GM23338 (cell line): Measurements from ENCODE around the gene NID1. TPM values are rescaled to one million over a fixed set of nuclear protein-coding genes. Genes with fewer than 3 reads are reported as not detected.

Experiments
- ATAC-seq: fragments of 200-7000 bp; cut with Tn5 transposase; 3 replicates; pipeline ENCODE4 v1.9.1; 2020
- DNase-seq: peaks from one replicate; pipeline ENCODE4 v3.0.0-alpha.2; 2015; ENCODE audit warnings: low spot score
- H2AFZ ChIP-seq: fragments of 200-600 bp; sonication (generic); 2 replicates; pipeline ENCODE4 v1.8.0; 2016; ENCODE audit warnings: antibody characterized with exemption, mild to moderate bottlenecking, moderate library complexity
- H3F3A ChIP-seq: fragments of 200-600 bp; sonication (generic); replicated peaks from 2 replicates; pipeline ENCODE4 v1.8.0; 2017; ENCODE audit warnings: antibody characterized with exemption, mixed run types, low read depth
- H3K27ac ChIP-seq: fragments of 200-600 bp; sonication (generic); 2 replicates; pipeline ENCODE4 v1.6.1; 2016; ENCODE audit warnings: low read depth
- H3K27me3 ChIP-seq: fragments of 200-600 bp; sonication (generic); 2 replicates; pipeline ENCODE4 v1.8.0; 2016; ENCODE audit warnings: mild to moderate bottlenecking, mixed run types, moderate library complexity; ENCODE audit not compliant: insufficient read depth
- H3K36me3 ChIP-seq: fragments of 200-600 bp; sonication (generic); 2 replicates; pipeline ENCODE4 v1.8.0; 2016; ENCODE audit warnings: mild to moderate bottlenecking; ENCODE audit not compliant: insufficient read depth
- H3K4me1 ChIP-seq: fragments of 200-600 bp; sonication (generic); 2 replicates; pipeline ENCODE4 v1.8.0; 2016; ENCODE audit warnings: mild to moderate bottlenecking, moderate library complexity; ENCODE audit not compliant: insufficient read depth
- H3K4me2 ChIP-seq: fragments of 200-600 bp; sonication (generic); 2 replicates; pipeline ENCODE4 v1.7.1; 2017; ENCODE audit warnings: mixed run types
- H3K4me3 ChIP-seq: fragments of 200-600 bp; sonication (generic); 2 replicates; pipeline ENCODE4 v1.6.1; 2016; ENCODE audit warnings: mixed run types
- H3K79me2 ChIP-seq: fragments of 200-600 bp; sonication (generic); replicated peaks from 2 replicates; pipeline ENCODE4 v1.8.0; 2017; ENCODE audit warnings: mild to moderate bottlenecking; ENCODE audit not compliant: insufficient read depth
- H3K9me2 ChIP-seq: fragments of 200-600 bp; sonication (generic); 2 replicates; pipeline ENCODE4 v1.8.0; 2017; ENCODE audit not compliant: insufficient read depth
- H4K20me1 ChIP-seq: fragments of 200-600 bp; sonication (generic); replicated peaks from 2 replicates; pipeline ENCODE4 v1.8.0; 2017; ENCODE audit warnings: mild to moderate bottlenecking; ENCODE audit not compliant: insufficient read depth
- H3K27ac Mint-ChIP-seq: 2 replicates; pipeline ENCODE4 v1.8.0; 2020; ENCODE audit warnings: inconsistent platforms, mild to moderate bottlenecking, moderate library complexity, mixed read lengths
- H3K27me3 Mint-ChIP-seq: 3 replicates; pipeline ENCODE4 v1.8.0; 2022; ENCODE audit warnings: low read depth, mild to moderate bottlenecking, moderate library complexity, mixed read lengths, inconsistent platforms; ENCODE audit not compliant: insufficient read depth, poor library complexity
- H3K36me3 Mint-ChIP-seq: 3 replicates; pipeline ENCODE4 v1.8.0; 2021; ENCODE audit warnings: low read depth, mild to moderate bottlenecking, inconsistent platforms, moderate library complexity, mixed read lengths
- H3K4me1 Mint-ChIP-seq: 3 replicates; pipeline ENCODE4 v1.8.0; 2020; ENCODE audit warnings: mild to moderate bottlenecking, inconsistent platforms, mixed read lengths
- H3K4me3 Mint-ChIP-seq: 3 replicates; pipeline ENCODE4 v1.8.0; 2021; ENCODE audit warnings: moderate library complexity, mild to moderate bottlenecking, inconsistent platforms, mixed read lengths
- H3K9me3 Mint-ChIP-seq: 3 replicates; pipeline ENCODE4 v1.8.0; 2020; ENCODE audit warnings: moderate library complexity, mild to moderate bottlenecking, inconsistent platforms, mixed read lengths
- CREB1 ChIP-seq: fragments of 250-450 bp; sonication (Bioruptor Pico); IDR thresholded peaks from 2 replicates; pipeline ENCODE4 v1.5.0; 2020; ENCODE audit warnings: low read depth, mild to moderate bottlenecking, moderate library complexity
- ETS1 ChIP-seq: IDR thresholded peaks from 2 replicates; pipeline ENCODE4 v1.6.1; 2016; ENCODE audit warnings: antibody characterized with exemption
- EZH2phosphoT487 ChIP-seq: fragments of 200-600 bp; sonication (generic); IDR thresholded peaks from one replicate; pipeline ENCODE4 v1.8.1; 2018; ENCODE audit warnings: antibody characterized with exemption; ENCODE audit not compliant: unreplicated experiment
- JUNB ChIP-seq: IDR thresholded peaks from one replicate; pipeline ENCODE4 v1.6.1; 2016; ENCODE audit warnings: antibody characterized with exemption; ENCODE audit not compliant: unreplicated experiment
- NANOG ChIP-seq: IDR thresholded peaks from 2 replicates; pipeline ENCODE4 v1.6.1; 2016; ENCODE audit warnings: antibody characterized with exemption, borderline replicate concordance
- POLR2AphosphoS5 ChIP-seq: IDR thresholded peaks from 2 replicates; pipeline ENCODE4 v1.6.1; 2016; ENCODE audit warnings: antibody characterized with exemption, low read depth
- REST ChIP-seq: IDR thresholded peaks from one replicate; pipeline ENCODE4 v1.6.1; 2018; ENCODE audit warnings: antibody characterized with exemption; ENCODE audit not compliant: unreplicated experiment
- ZNF331 ChIP-seq: fragments of 250-450 bp; sonication (Bioruptor Pico); IDR thresholded peaks from 2 replicates; pipeline ENCODE4 v1.5.0; 2020; ENCODE audit warnings: low read depth, mild to moderate bottlenecking, moderate library complexity
- ZNF462 ChIP-seq: fragments of 250-450 bp; sonication (Bioruptor Pico); IDR thresholded peaks from 2 replicates; pipeline ENCODE4 v1.5.0; 2020; ENCODE audit warnings: mild to moderate bottlenecking, moderate library complexity
- polyA plus RNA-seq: library from polyadenylated mRNA; unstranded; fragments of >200 nt; fragmentation: Nextera tagmentation; extraction: Ambion mirVana; gene quantifications from 2 replicates; pipeline ENCODE4 v1.2.1, GENCODE V29; 2016
- total RNA-seq: library from RNA; depleted of rRNA; stranded (reverse); fragments of >200 nt; shearing (Covaris generic); gene quantifications from 2 replicates; pipeline ENCODE4 v1.2.3, GENCODE V29; 2014

NID1 gene
- total and polyA plus RNA-seq, 2 experiments from 2014 or later: 7.1 to 32.5 TPM

- Mint-ChIP-seq H3K4me1 (no peaks in the 10 kb centered on the region), H3K27ac (no peak overlapping the region), H3K27me3 (no peaks in the 10 kb centered on the region), H3K36me3 (no peaks in the 10 kb centered on the region), H3K4me3 (no peak overlapping the region), H3K9me3 (no peaks in the 10 kb centered on the region)
- Histone ChIP-seq H3K4me1 (no peaks in the 10 kb centered on the region), H3F3A (no peaks in the 10 kb centered on the region), H3K9me2 (no peaks in the 10 kb centered on the region), H3K27me3 (no peaks in the 10 kb centered on the region), H2AFZ (no peak overlapping the region), H3K79me2 (no peaks in the 10 kb centered on the region), H3K4me3 (no peak overlapping the region), H3K27ac (no peak overlapping the region), H3K4me2 (no peak overlapping the region), H3K36me3 (no peaks in the 10 kb centered on the region), H4K20me1 (no peaks in the 10 kb centered on the region)
- DNase-seq (no peak), ATAC-seq (no peak)
- TF ChIP-seq NANOG (no peak), ZNF331 (CRISPR knock-in tag) (no peak), EZH2phosphoT487 (no peak), CREB1 (CRISPR knock-in tag) (no peak), POLR2AphosphoS5 (no peak), ETS1 (no peak), REST (no peak), ZNF462 (no peak), JUNB (no peak)
These were observed 104.1 kb downstream of the NID1 start for GRCh38 chr1:235960809-235961208.
